ENCODE results near the gene POLRMT.

DNA sequence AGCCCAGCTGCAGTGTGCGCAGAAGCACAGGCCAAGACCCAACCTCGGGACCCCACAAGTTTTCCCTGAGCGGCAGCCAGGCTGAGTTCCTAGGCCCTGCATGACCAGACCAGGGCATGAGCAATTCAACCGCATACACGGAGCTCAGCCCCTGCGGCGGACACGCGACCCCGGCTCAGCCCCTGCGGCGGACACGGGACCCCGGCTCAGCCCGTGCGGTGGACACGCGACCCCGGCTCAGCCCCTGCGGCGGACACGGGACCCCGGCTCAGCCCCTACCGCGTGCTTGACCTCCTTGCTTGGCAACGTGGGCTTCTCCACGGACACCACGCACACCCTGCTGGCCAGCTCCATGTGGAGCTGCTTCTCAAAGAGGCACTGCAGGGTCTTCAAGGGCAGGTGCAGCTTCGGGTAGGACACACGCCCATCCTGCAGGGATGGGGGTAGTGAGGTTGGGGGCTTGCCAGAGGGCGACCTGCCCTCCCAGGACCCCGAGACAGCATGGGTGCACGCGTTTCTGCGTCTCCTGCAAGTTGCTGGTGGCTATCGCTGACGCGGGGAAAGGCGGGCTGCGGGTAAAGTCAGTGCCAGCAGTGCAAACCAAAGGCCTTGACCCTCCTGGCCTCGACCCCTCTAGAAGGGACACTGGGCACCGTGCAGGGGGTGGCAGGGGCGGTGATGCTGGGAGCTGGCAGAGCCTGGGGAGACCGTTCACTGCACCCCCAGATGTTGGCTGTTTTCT lies 10.0 kb downstream of the POLRMT start:
- TF ChIP-seq, protein P1, sequence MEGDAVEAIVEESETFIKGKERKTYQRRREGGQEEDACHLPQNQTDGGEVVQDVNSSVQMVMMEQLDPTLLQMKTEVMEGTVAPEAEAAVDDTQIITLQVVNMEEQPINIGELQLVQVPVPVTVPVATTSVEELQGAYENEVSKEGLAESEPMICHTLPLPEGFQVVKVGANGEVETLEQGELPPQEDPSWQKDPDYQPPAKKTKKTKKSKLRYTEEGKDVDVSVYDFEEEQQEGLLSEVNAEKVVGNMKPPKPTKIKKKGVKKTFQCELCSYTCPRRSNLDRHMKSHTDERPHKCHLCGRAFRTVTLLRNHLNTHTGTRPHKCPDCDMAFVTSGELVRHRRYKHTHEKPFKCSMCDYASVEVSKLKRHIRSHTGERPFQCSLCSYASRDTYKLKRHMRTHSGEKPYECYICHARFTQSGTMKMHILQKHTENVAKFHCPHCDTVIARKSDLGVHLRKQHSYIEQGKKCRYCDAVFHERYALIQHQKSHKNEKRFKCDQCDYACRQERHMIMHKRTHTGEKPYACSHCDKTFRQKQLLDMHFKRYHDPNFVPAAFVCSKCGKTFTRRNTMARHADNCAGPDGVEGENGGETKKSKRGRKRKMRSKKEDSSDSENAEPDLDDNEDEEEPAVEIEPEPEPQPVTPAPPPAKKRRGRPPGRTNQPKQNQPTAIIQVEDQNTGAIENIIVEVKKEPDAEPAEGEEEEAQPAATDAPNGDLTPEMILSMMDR (IDR thresholded peaks at IDR 0.05), result no peak
- no peak for TF ChIP-seq POLR2A (IDR thresholded peaks at IDR 0.05)

Measured in adrenal gland (tissue), 5 donors.